ENCODE measurements around the gene TTC19. TPM values are rescaled to one million over a fixed set of nuclear protein-coding genes. Genes with fewer than 3 reads are reported as not detected.
"Not testable (repeated sequence)": the region's sequence is repeated elsewhere in the genome, so short reads cannot be mapped to it uniquely, and the experiment has no call there.

The TTC19 gene
- total RNA-seq, 1 donor from 2014 or later: 158 TPM

GRCh38 chr17:15973834-15974233 is 25.8 kb upstream of the TTC19 start:
- intact Hi-C loops (cut with DNase I): no loop called here
- DNase-seq (ENCODE audit: low spot score in 2 of 2): no peak
- Histone ChIP-seq H3K4me3 (no peak overlapping the region), H3K27me3 (no peaks in the 10 kb centered on the region), H3K9me3 (no peaks in the 10 kb centered on the region), H3K36me3 (peaks cover 19% of the 10 kb centered on the region in 2 donors), H3K27ac (no peak overlapping the region), H3K4me1 (no peaks in the 10 kb centered on the region)
- TF ChIP-seq CTCF (IDR thresholded peaks at IDR 0.05): no peak

GRCh38 chr17:15977894-15978293 is 21.7 kb upstream of the TTC19 start:
- no peaks in the 10 kb centered on the region for H3K27me3 ChIP-seq
- TF ChIP-seq CTCF (IDR thresholded peaks at IDR 0.05): no peak
- peaks cover 34 to 49% of the 10 kb centered on the region in 2 donors for H3K36me3 ChIP-seq
- no peak for DNase-seq (ENCODE audit: low spot score in 2 of 2)
- H3K4me1 ChIP-seq: no peaks in the 10 kb centered on the region
- no peak overlapping the region for H3K4me3 ChIP-seq
- no peak overlapping the region for H3K27ac ChIP-seq
- no peaks in the 10 kb centered on the region for H3K9me3 ChIP-seq
- intact Hi-C loops (cut with DNase I): no loop called here

- no peaks in the 10 kb centered on the region for H3K4me1 ChIP-seq
- TF ChIP-seq CTCF (IDR thresholded peaks at IDR 0.05): no peak
- intact Hi-C loops (cut with DNase I): no loop called here
- peaks cover 34 to 53% of the 10 kb centered on the region in 2 donors for H3K36me3 ChIP-seq
- no peak for DNase-seq (ENCODE audit: low spot score in 2 of 2)
- no peaks in the 10 kb centered on the region for H3K27me3 ChIP-seq
- no peak overlapping the region for H3K27ac ChIP-seq
- H3K4me3 ChIP-seq: no peak overlapping the region
- H3K9me3 ChIP-seq: no peaks in the 10 kb centered on the region
These were observed 21.0 kb upstream of the TTC19 start for GRCh38 chr17:15978606-15979005.

GRCh38 chr17:15979013-15979412 is 20.6 kb upstream of the TTC19 start:
- H3K4me1 ChIP-seq; H3K27me3 ChIP-seq; intact Hi-C loops (cut with DNase I); DNase-seq (ENCODE audit: low spot score in 2 of 2); H3K27ac ChIP-seq; H3K9me3 ChIP-seq; H3K4me3 ChIP-seq: not testable (repeated sequence)
- H3K36me3 ChIP-seq: peaks cover 36 to 57% of the 10 kb centered on the region in 2 donors

GRCh38 chr17:15981208-15981607 is 18.4 kb upstream of the TTC19 start:
- intact Hi-C loops (cut with DNase I): no loop called here
- H3K36me3 ChIP-seq: peaks cover 40 to 63% of the 10 kb centered on the region in 2 donors
- no peaks in the 10 kb centered on the region for H3K4me1 ChIP-seq
- H3K27ac ChIP-seq: no peak overlapping the region
- H3K27me3 ChIP-seq: no peaks in the 10 kb centered on the region
- no peak for DNase-seq (ENCODE audit: low spot score in 2 of 2)
- H3K4me3 ChIP-seq: no peak overlapping the region
- no peaks in the 10 kb centered on the region for H3K9me3 ChIP-seq
- no peak for TF ChIP-seq CTCF (IDR thresholded peaks at IDR 0.05)

GRCh38 chr17:15981646-15982580 is 17.7 kb upstream of the TTC19 start:
- peaks cover 40 to 70% of the 10 kb centered on the region in 2 donors for H3K36me3 ChIP-seq
- H3K4me1 ChIP-seq: no peaks in the 10 kb centered on the region
- no peak overlapping the region for H3K4me3 ChIP-seq
- no peaks in the 10 kb centered on the region for H3K9me3 ChIP-seq
- no peak for DNase-seq (ENCODE audit: low spot score in 2 of 2)
- H3K27me3 ChIP-seq: no peaks in the 10 kb centered on the region
- TF ChIP-seq CTCF (IDR thresholded peaks at IDR 0.05): no peak
- no peak overlapping the region for H3K27ac ChIP-seq
- intact Hi-C loops (cut with DNase I): no loop called here
